ENCODE measurements around the gene RGS3.
"Not testable (repeated sequence)": the region's sequence is repeated elsewhere in the genome, so short reads cannot be mapped to it uniquely, and the experiment has no call there.

The RGS3 gene

DNA sequence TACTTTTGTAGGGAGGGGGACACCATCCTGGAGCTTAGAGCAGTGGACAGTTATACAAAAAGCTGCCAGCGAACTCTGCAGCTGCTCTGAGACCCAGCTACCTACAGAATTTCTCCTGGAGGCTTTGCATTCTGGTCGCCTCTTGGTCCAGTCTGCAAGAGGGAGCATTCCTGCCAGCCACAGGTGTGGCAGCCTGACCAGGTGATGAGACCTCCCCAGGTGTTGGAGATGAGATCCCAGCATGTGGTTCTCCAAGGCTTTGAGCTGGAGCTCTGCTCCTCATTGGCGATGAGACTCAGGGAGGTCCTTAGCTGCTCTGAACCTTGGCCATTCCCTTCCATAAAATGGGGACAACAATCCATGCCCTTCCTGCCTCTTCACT is 69.3 kb downstream of the RGS3 start:
- no peak for DNase-seq

DNA sequence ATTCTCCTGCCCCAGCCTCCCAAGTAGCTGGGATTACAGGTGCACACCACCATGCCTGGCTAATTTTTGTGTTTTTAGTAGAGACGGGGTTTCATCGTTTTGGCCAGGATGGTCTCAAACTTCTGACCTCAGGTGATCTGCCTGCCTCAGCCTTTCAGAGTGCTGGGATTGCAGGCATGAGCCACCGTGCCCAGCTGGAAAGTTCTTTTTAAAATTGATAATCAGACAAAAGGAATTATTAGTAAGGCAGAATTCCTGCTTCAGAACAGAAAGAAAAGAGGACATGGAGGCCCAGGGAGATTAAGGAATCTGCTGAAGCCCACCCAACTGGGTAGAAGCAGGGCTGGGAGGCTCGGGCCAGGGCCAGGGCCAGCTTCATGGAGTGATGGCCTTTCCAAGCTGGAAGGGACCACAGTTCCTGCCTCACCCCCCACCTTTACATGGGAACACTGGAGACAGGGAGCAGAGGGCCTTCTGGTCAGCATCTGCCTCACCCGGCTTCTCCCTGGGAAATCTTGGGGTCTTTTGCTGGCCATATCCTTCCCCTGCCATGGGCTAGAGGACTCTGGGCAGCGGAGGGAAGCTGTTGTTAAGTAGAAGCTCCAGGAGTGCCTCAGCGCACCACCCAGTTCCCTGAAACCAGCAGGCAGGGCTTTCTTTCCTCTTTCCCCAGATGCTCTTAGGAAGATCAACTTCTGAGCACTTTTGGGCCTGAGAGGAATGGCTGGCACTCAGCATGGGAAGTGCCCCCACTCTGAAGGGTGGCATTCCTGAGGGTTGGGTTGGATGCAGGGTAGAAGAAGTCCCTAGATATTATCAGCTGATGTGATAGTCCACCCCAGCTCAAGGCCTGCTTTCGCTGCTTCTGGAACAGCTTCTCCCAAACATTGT is 70.1 kb downstream of the RGS3 start:
- DNase-seq = no peak

DNA sequence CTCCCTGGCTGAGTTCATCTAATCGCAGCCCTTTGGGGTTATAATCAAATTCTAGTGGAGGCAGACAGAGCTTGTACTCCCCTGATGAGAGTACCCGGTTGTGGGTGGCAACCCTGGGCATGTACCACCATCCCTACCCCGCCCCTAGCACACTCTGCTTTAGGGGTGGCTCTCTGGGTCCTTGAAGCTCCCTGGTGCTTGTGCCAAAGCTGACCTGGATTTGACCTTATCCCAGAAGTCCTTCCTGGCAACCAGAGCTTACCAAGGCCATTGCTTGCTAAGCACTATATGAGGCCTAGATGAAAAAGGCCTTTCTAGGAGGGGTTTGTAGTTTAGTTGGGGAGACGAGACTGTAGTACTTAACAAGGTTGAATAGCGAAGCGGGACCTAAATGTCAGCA is 72.2 kb downstream of the RGS3 start:
- no peak for DNase-seq

DNA sequence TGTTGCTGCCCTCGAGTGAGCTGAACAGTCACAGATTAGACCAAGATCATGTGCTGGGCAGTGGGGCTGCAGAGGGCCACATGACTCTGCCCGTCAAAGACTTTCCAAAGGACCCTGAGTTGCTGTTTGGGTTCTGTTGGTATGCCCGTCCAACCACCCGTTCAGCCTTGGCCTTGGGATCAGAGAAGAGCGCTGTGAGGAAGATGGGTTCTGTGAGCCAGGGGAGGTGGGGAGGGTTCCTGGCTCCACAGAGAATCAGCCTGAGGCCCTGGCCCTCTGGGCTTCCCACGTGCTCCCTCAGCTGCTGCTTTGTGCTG is 72.6 kb downstream of the RGS3 start:
- no peak for DNase-seq

DNA sequence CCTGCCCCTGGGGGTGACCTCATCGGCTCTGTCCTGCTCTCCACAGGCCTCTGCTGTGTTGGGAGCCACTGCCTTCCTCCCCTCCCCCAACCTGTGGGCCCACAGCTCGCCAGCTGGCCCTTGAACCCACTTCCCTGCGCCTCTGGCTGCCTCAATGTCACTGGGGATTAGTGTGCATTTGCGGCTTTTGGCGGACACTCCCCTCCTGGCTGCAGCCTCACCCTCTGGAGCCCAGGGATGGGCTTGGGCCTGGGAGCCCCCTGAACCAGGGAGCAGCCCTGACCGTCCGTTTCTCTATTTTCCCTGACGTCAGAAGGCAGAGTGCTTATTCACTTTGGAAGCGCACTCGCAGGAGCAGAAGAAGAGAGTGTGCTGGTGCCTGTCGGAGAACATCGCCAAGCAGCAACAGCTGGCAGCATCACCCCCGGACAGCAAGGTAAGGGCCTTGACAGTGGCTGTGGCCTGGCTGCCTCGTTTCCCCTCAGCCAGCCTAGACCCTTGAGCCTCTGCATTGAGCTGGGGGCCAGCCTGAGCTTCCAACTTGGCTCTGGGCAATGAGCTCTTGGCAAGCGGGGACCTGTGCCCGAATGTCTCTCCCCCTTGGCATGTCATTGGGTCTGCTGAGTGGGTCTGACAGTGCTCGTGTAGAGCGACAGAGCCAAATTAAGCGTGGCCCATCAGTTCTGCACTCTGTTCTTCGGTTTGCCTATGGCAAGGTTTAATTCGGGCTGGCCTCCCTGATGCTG is 73.1 kb downstream of the RGS3 start:
- no peak for DNase-seq

DNA sequence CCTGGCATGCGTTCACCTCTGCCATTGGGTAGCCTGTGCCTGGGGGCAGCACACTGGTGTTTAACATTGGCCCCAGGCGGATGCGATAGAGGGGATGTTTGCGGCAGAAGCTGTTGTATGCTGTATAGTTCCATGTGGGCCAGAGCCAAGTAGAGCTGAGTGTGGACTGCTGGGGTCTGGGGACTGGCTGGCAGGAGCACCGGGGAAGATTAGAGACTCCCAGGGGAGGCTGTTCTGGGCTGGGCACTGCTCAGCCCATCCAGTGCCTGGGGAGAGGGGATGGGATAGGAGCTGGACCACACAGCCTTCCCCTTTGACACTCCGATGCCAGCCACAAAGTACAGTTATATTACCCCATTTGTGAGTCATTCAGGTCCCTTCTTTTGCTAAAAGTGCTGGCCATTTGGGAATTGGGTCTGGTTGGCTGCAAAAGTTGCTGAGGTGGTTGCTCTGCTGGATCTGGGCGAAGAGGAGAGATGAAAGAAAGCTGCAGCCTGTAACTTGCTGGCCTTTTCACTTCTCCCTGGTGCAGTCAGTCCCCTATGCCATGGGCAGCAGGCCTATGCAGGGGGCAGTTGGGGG is 73.8 kb downstream of the RGS3 start:
- no peak for DNase-seq

DNA sequence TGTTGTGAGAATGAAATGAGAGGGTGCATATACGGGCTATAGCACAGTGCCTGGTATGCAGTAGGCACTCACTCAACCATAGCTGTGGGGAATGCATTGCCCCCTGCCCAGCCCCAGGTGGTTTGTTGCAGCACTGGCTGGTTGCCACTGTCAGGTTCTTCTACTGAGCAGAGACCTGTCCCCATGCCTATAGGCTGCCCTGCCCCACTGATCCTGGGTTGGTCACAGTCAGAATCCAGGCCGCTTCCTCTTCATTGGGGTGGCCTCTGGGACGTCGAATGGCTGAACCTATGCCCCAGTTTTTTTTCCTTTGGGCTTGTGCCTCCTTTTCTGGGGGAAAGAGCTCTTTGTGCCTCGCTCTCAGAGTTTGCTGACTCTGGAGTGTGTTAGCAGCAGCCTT is 74.6 kb downstream of the RGS3 start:
- DNase-seq = no peak

DNA sequence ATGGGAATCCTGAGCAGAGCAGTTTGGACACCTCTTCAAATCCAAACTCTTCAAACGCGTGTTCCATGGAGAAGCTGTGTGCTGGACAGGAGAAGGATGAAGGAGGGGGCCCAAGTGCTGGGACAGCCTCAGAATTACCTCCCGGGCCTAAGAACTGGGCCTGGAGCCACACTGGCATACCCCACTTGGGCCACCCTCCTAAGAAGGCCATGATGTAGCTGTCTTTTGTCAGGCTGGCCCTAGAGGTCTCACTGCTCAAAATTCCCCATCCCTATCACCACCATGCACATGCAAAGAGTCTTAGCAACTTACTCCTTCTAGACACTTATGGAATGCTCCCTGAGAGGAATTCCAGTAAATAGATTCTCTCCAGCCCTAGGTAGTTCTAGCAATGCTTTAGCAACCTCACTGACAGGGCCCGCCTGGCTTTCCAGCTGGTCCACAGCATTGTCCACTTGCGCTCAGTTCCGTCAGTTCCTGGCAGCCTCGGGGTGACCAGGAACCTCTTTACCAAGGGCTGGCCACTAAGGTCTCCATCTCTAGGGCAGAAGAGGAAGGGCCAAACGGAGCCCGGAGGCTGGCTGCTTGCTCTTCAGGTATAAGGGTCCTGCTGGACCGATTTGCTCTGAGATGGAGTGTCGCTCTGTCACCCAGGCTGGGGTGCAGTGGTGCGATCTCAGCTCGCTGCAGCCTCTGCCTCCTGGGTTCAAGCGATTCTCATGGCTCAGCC is 75.3 kb downstream of the RGS3 start:
- no peak for DNase-seq

DNA sequence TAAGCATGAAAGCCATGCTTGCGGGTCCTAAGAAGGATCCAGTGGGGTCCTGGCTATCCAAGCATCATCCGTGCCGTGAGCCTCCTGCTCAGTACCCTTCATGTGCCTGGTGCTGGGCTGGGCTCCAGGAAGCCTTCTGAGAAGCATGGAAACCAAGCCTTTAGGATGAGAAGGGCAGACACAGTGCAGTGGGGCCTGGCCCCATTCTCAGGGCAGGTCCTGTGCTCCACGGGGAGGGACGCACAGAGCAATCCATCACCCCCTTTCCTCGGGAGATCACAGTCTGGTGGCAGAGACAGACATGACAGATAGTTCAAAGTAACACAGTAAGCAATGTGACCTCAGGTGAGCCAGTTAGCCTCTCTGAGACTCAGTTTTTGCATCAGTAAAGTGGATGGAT is 76.9 kb downstream of the RGS3 start:
- DNase-seq = no peak

DNA sequence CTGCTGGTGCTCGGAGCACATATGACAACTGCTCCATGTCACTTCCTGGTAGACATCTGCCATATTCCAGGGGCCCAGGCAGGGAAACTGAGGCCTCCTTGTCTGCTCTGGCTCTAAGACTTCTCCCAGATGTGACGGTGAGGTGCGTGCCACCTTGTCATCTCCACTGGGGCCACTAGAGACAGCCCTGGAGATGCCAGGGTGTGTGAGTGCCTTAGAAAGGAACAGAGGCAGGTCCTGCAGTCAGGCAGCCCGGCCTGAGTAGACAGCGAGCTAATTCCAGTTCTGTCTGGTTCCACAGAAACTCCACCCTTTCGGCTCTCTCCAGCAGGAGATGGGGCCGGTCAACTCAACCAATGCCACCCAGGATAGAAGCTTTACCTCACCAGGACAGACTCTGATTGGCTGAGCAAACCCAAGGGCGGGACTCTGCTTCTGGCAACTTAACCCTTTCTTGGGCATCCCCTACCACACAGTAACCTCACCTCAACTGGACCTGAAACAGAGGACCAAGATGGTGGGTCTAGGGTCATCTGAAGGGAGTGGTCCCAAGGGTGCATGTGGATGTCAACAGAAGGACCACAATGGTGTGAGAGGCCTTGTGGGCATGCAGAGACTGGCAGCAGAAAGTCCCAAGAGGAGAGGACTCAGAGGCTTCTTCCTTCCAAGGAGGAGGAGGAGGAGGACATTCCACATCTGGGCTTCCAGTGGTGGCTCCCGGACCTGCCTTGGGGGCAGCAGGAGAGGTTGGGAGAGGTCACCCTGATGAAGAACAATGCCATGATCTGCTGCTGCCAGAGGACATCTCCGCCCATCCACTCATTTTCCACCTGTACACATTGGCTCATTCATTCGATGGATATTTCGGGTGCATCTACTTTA is 77.7 kb downstream of the RGS3 start:
- DNase-seq = no peak

DNA sequence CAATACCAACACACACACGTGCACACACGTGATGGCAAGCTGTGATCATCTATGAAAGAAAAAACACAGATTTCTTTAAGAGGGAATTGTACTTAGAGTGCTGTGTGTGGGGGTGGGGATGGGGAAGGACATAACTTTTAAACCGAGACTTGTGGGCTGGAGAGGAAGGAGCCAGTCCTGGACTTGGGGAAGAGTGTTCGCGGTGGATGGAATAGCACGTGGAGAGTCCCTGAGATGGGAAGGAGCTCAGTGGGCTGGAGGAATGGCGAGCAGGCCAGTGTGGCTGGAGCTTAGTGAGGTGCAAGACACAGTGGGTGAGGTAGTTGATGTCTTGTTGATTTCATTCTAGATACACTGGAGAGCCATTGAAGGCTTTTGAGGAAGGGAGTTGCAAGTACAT is 78.5 kb downstream of the RGS3 start:
- DNase-seq = no peak

DNA sequence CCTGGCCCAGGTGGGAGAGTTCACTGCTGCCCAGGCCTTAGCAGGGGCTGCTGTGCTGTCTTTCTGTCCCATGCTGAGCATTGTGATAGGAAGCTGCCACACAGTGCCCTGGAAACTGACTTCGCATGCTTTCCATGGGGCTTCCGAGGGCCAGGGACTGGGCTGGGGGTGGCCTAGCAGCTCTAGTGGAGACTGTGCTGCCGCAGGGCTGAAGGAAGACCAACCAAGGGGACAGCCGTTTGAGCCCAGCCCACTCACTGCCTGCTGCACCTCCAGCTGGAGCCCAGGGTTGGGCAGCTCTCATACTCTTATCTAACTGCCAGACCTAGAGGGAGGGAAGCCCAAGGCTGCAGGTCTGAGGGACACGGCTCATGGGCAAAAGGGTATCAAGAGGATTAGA is 79.2 kb downstream of the RGS3 start:
- no peak for DNase-seq

DNA sequence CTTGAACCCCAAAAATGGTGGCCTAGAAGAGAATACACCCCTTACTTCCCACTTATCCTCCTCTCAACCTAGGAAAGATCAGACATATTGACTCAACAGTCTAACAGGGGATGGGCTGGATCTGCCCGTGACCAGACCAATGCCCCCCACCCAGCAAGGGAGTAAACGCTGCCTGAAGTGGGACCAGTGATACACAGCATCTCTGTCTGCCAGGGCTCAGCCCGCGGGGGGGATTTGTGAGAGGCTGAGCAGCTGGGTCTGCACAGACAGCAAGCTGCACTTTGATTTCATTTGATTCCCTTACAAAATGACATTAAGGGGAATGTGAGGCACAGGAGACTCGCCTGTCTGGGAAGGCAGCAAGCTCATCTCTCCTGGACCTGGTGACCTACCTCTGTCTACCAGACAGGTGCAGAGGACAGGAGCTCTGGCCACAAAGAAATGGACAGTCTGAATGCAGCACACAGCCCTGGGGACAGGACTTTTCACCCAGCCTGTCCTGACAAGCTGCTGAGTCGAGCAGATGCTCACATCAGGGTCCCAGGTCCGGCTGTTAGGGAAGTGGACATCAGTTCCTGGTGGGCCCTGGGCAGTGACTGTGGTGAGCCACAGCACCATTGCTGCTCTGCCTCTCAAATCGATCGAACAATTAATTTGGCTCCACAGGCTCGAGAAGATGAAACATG is 79.9 kb downstream of the RGS3 start:
- no peak for DNase-seq

DNA sequence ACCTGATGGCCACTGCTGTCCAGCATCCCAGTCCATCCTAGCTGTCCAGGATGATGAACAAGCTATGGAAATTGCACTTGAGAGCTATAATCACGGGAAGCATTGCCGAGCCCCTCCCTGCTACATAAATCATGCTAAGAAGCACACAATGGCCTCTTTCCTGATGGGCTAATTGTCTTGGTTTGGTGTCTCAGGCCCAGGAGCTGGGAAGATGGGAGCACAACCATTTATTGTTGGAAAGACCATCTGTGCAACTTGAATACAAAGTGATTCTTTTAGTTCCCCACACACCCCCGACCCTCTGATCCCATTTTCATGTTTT is 80.4 kb downstream of the RGS3 start:
- no peak for DNase-seq

DNA sequence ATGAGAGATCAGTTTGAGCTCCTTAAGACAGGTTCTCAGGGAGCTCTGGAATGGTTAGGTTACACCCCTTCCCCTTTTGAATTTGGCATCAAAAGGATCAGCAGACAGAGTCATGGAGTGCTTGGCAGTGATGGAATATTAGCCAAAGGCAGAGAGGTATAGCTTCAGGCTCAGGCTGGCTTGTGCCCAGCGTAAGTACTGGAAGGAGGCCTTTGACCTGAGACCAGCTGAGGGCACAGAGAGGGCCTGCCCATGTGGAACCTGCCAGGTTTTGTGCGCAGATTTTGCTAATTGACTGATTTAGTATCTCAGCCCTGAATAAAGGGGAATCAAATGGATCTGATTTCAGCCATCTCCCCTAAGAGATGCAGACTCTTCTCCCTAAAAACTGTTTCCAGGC is 81.5 kb downstream of the RGS3 start:
- no peak for DNase-seq

DNA sequence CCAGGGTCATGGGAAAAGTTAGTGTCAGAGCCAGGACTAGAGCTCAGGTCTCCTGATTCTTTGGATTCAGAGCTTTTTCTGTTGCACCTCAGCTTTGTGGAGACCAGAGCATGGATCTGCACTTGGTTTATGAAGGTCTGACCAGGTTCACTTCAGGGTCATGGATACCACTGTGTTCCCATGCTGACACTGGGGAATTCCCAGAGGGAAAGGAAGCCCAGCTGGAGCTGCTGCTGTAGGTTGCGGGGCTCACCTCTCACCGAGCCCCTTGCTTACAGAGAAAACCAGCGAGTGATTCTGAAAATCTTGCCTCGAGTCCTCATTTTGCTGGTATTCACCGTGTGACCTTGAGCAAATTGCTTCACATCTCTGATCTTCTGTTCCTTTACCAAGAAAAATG is 83.0 kb downstream of the RGS3 start:
- DNase-seq = no peak

DNA sequence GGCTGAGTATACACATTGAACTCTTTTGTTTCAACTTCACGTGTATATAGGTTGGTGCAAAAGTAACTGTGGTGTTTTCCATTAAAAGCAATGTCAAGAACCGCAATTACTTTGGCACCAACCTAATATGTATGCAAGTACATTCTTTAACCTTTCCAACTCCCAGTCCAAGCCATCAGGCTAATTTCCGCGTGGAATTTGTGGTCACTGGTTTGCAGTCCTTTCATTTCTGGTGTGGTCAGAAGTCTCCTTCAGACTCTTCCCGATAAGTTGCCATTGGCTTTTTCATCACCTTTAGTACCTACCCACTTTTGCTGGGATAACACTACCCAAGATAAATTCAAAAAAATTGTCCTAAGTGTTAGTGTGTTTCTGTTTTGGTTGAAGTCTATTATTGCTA is 84.0 kb downstream of the RGS3 start:
- DNase-seq = no peak

DNA sequence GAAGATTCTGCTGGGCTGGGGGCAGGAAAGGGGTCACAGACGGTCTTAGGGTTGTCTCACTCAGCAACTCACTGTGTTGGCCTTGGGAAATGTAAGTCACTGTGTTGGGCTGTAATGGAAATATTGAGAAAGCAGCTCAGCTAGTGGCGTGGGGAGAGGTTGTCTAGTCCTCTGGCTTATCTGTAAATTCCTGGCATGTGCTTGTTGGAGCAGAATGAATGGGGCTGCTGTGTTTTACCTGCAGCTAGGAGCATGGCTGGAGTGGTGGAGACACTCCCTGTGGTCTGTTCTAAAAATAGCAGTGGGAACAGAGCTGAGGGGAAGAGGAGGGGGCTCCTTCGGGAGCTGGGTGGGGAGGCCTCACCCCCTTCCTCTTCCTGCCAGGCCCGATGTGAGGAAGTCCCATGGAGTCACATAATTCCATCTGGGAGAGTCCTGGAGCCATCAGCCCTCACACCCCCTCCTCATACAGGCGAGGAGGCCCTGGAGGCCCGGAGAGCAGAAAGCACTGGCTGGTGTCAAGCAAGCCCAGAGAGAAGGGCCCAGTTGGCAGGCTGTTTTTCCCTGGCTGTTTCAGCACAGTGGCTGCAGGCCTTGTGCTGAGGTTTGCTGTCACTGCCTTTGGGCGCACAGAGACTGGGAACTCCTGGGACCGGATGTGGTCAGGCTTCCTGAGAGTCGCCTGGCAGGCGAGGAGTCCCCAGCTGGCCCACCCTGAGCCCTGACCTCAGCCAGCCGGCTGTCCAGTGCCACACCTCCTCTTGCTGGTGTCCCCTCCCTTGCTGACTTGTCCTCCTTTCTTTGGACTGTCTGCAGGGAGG is 84.9 kb downstream of the RGS3 start:
- DNase-seq = no peak

DNA sequence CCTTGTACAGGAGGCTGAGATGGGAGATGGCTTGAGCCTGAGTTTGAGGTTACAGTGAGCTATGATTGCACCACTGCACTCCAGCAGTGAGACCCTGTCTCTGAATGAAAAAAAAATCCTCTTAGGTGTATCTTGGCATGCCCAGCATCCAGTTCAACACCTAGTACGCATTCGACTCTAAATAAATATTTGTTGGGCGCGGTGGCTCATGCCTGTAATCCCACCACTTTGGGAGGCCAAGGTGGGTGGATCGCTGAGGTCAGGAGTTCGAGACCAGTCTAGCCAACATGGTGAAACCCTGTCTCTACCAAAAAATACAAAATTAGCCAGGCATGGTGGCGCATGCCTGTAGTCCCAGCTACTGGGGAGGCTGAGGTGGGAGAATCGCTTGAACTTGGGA is 86.4 kb downstream of the RGS3 start:
- DNase-seq = not testable (repeated sequence)

DNA sequence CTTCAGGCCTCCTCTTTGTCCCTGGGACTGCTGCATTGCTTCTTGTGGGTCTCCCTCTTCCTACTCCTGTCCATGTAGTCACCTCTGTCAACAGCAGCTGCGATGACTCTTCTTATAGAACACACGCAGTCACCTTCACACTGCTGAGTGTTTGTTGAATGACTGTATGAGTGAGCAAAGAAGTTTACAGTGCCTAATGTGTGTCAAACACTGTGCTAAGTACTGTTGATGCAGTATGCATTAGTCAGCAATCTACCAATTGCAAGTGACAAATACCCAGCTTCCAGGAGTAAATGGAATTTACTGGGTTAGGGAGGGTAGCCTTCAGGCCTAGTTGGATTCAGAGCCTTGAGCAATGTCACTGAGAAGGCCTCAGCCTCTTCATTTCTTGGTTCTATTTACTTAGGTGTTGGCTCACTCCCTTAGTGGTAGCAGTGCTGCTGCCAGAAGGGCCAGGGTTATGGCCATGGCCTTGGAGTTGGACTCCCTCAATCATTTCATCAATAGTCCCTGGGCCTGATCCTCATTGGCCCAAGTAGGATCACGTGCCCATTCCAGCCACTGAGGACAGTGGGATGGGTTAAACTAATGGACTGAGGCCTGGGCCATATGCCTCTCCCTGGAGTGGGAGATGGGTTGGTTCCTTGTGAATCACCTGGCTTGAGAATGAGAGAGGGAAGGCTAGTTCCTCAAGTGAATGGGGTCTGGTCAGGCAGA is 93.5 kb downstream of the RGS3 start:
- DNase-seq = no peak
